Fibroblast of skin of scalp (primary cell): ENCODE measurements around the gene NUP210L.

Experiments
- DNase-seq: peaks from one replicate; pipeline ENCODE4 v3.0.0-alpha.2; 2013

Gene NUP210L

DNA sequence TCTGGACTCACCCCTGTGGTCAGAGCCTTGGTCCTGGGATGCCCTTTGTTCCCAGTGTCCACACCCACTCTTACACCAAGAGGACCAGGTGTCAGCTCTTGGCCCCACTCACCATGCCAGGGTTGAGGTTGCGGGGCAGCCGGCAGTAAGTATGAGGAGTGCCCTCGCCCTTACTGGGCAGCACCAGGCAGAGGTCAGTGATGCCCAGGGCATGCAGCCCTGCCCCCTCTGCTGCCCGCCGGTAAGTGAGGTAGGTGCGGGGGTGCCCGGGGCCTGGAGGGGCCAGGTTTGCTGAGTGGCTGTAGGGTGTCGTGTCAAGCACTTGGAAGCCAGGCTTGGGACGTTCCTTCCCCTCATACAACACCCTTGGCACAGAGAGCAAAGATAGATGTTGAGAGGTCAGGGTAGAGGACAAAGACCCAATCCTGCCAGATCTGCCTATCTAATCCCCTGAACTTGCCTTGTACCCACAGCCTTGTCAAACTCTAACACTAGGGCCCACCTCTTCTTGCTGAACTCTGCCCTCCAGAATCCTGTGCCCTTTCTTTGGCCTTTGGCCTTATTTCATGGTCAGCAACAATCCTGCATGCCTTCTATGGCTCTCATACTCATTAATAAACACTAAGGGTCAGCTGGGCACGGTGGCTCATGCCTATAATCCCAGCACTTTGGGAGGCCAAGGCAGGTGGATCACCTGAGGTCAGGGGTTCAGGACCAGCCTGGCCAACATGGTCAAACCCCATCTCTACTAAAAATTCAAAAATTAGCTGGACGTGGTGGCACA, 211.9 kb downstream of the NUP210L start:
- DNase-seq: no peak
